Raji (cell line): ENCODE data around the gene TSSK6.
A peak's percentile ranks its signal among the peaks of the same experiment; 100 is the strongest.

ENCODE experiments used
- POLR2A ChIP-seq: IDR thresholded peaks from 2 replicates; pipeline ENCODE4 v1.6.1; 2011; ENCODE audit warnings: low read depth, low read length, control low read depth; ENCODE audit not compliant: insufficient read depth

TSSK6 gene

DNA sequence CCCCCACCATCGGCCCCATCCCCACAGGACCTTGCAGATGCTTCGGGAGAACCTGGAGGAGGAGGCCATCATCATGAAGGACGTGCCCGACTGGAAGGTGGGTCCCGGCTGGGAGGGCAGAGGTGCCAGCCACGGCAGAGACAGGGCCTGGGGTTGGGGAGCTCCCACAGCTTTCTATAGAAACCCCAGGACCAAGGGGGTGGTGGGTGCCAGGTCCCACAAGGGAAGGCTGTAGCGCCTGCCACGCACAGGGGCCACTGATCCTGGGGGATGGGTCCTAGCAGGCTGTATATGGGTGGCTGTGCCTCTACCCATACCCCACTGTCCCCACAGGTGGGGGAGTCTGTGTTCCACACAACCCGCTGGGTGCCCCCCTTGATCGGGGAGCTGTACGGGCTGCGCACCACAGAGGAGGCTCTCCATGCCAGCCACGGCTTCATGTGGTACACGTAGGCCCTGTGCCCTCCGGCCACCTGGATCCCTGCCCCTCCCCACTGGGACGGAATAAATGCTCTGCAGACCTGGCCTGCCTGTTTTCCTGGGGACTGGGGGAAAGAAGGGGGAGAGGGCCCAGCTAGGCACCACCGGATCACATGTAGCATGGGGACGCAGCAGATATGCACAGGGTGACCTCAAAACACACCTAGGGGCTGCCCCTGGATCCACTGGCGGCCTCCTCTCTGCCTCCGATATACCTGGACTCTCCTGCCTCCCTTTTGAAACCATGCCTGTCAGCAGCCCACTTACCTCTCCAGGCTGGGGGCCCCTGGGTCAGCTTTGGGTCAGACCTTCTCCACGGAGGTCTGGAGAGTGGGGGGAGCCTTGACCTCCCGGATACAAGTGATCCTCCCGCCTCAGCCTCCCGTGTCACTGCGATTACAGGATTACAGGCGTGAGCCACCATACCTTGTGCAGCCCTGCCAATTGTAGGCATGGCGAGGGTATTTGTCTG lies 12.6 kb upstream of the TSSK6 start:
- no peak for TF ChIP-seq POLR2A

GRCh38 chr19:19527371-19527656 lies 12.0 kb upstream of the TSSK6 start:
- no peak for TF ChIP-seq POLR2A

GRCh38 chr19:19526581-19527370 lies 11.4 kb upstream of the TSSK6 start:
- TF ChIP-seq POLR2A, result no peak

- TF ChIP-seq POLR2A, result no peak
Observed at GRCh38 chr19:19525611-19526380, 10.4 kb upstream of the TSSK6 start.

GRCh38 chr19:19524053-19524452 lies 8.7 kb upstream of the TSSK6 start:
- no peak for TF ChIP-seq POLR2A

- TF ChIP-seq POLR2A, result no peak
Observed at GRCh38 chr19:19523177-19523576, 7.8 kb upstream of the TSSK6 start.

DNA sequence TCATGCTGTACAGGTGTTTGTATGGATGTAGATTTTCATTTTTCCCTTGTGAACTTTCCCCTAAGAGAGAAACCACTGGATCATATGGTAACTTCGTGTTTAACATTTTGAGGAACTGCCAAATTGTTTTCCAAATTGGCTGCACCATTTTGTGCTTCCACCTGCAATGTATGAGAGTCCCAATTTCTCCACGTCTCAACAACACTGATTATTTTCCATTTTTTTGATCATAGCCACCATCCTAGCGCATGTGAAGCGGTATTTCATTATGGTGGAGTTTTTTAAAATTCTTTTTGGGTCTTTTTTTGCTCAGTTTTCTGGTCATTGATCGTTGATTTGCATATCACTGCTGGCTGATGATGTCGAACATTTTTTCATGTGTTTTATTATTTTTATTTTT lies 5.6 kb upstream of the TSSK6 start:
- no peak for TF ChIP-seq POLR2A

DNA sequence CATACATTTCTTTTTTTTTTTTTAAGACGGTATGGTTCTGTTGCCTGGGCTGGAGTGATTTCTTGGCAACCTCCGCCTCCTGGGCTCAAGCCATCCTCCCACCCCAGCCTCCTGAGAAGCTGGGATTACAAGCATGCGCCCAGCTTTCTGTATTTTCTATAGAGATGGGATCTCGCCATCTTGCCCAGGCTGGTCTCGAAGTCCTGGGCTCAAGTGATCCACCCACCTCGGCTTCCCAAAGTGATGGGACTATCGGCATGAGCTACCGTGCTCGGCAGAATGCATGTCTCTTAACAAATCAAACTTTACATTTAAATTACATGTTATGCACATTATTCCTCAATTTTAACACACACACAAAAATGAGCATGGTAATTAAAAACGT lies 1.9 kb upstream of the TSSK6 start:
- no peak for TF ChIP-seq POLR2A

- peak; percentile 95 for TF ChIP-seq POLR2A
Observed at GRCh38 chr19:19515642-19516519, 533 bp upstream of the TSSK6 start, which contains the start of gene NDUFA13. Gene NDUFA13 (plus strand): TSS chr19:19516225. CDS start chr19:19516239, 14 bp downstream.

DNA sequence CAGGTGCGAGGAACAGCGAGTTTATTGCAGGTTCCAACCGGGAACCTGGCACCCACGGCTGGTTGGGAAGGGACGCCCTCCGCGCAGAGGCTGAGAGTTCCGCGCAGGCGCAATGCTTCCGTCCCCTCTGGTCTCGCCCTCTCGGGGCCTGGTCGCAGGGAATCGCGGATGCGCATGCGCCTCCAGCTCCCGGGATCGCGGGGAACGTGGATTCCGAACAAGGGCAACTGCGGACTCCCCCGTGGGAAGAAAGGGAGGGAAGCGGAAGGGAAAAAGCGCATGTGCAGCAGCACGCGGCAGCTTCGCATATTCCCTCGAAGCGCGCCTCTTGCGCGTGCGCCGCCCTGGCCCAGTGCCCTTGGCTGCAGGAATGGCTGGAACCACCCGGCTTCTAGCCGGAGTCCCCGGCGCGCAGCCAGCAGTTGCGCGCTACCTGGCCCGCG lies 1.1 kb downstream of the TSSK6 start:
- no peak for TF ChIP-seq POLR2A

DNA sequence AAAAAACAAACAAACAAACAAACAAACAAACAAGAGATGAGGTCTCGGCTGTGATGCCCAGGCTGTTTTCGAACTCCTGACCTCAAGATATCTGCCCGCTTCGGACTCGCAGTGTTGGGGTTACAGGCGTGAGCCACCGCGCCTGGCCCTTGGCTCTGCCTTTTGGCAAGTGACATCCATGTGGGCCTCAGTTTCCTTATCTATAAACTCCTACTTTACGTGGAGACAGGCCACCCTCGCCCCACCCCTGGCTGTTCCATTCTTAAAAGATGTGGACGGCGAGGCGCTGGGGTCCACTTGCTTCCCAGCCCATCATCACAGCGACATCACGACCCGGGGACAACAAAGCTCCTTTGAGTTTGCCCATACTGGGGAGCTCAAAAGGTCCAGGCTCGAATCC lies 1.7 kb downstream of the TSSK6 start:
- no peak for TF ChIP-seq POLR2A

- no peak for TF ChIP-seq POLR2A
Observed at GRCh38 chr19:19510432-19510831, 4.9 kb downstream of the TSSK6 start.

- no peak for TF ChIP-seq POLR2A
Observed at GRCh38 chr19:19508217-19508616, 7.1 kb downstream of the TSSK6 start.

- TF ChIP-seq POLR2A, result no peak
Observed at GRCh38 chr19:19507354-19507753, 8.0 kb downstream of the TSSK6 start.
